Type B pancreatic cell (in vitro differentiated cells): ENCODE data around the gene ZNF337. TPM values are rescaled to one million over a fixed set of nuclear protein-coding genes. Genes with fewer than 3 reads are reported as not detected.
"Not testable (repeated sequence)": the region's sequence is repeated elsewhere in the genome, so short reads cannot be mapped to it uniquely, and the experiment has no call there.

ENCODE experiments used
- DNase-seq: peaks from one replicate; pipeline ENCODE4 v3.0.0; 2021; ENCODE audit warnings: mixed read lengths; ENCODE audit not compliant: unreplicated experiment; ENCODE audit errors: extremely low spot score
- H3K27ac Mint-ChIP-seq: 2 replicates; pipeline ENCODE4 v1.8.0; 2021; ENCODE audit warnings: mild to moderate bottlenecking, mixed read lengths
- H3K27me3 Mint-ChIP-seq: 2 replicates; pipeline ENCODE4 v1.8.0; 2021; ENCODE audit warnings: mixed read lengths
- H3K36me3 Mint-ChIP-seq: 2 replicates; pipeline ENCODE4 v1.8.0; 2021; ENCODE audit warnings: mixed read lengths
- H3K4me1 Mint-ChIP-seq: one replicate; pipeline ENCODE4 v1.8.0; 2021; ENCODE audit warnings: mixed read lengths; ENCODE audit not compliant: unreplicated experiment
- H3K4me3 Mint-ChIP-seq: 2 replicates; pipeline ENCODE4 v1.8.0; 2021; ENCODE audit warnings: mild to moderate bottlenecking, mixed read lengths
- H3K9me3 Mint-ChIP-seq: 2 replicates; pipeline ENCODE4 v1.8.0; 2021; ENCODE audit warnings: mixed read lengths
- CTCF ChIP-seq: fragments of 200-600 bp; sonication (generic); conservative IDR thresholded peaks from 2 replicates; pipeline ENCODE4 v1.5.0; 2021; ENCODE audit warnings: antibody characterized with exemption, mild to moderate bottlenecking
- total RNA-seq: library from RNA; stranded (reverse); gene quantifications from 2 replicates; pipeline ENCODE4 v1.2.1, GENCODE V29; 2021; ENCODE audit warnings: low replicate concordance

The ZNF337 gene
- total RNA-seq, 1 donor from 2014 or later = 20.2 TPM

GRCh38 chr20:25705830-25706351 lies 9.2 kb upstream of the ZNF337 start:
- Mint-ChIP-seq H3K4me1 (no peaks in the 10 kb centered on the region), H3K4me3 (no peak overlapping the region), H3K27me3 (no peaks in the 10 kb centered on the region), H3K27ac (no peak overlapping the region), H3K36me3 (no peaks in the 10 kb centered on the region), H3K9me3 (no peaks in the 10 kb centered on the region)
- no peak for TF ChIP-seq CTCF
- DNase-seq = no peak

GRCh38 chr20:25704303-25704702 lies 7.7 kb upstream of the ZNF337 start:
- H3K4me3 Mint-ChIP-seq, H3K4me1 Mint-ChIP-seq, H3K9me3 Mint-ChIP-seq, H3K36me3 Mint-ChIP-seq, H3K27me3 Mint-ChIP-seq, DNase-seq, H3K27ac Mint-ChIP-seq: not testable (repeated sequence)

GRCh38 chr20:25700835-25701234 lies 4.2 kb upstream of the ZNF337 start:
- H3K4me3 Mint-ChIP-seq, H3K27me3 Mint-ChIP-seq, H3K9me3 Mint-ChIP-seq, DNase-seq, H3K4me1 Mint-ChIP-seq, H3K36me3 Mint-ChIP-seq, H3K27ac Mint-ChIP-seq: not testable (repeated sequence)

GRCh38 chr20:25699914-25700313 lies 3.3 kb upstream of the ZNF337 start:
- peaks cover 4% of the 10 kb centered on the region for H3K4me1 Mint-ChIP-seq
- peaks cover 9% of the 10 kb centered on the region for H3K9me3 Mint-ChIP-seq
- DNase-seq = no peak
- no peak for TF ChIP-seq CTCF
- no peaks in the 10 kb centered on the region for H3K36me3 Mint-ChIP-seq
- H3K27me3 Mint-ChIP-seq = no peaks in the 10 kb centered on the region
- no peak overlapping the region for H3K27ac Mint-ChIP-seq
- no peak overlapping the region for H3K4me3 Mint-ChIP-seq

GRCh38 chr20:25697132-25697446 lies 436 bp upstream of the ZNF337 start:
- Mint-ChIP-seq H3K4me3 (peak overlapping the region; percentile 97), H3K4me1 (peaks cover 9% of the 10 kb centered on the region), H3K9me3 (peaks cover 9% of the 10 kb centered on the region), H3K36me3 (peaks cover 11% of the 10 kb centered on the region), H3K27me3 (no peaks in the 10 kb centered on the region), H3K27ac (peak overlapping the region; percentile 91)
- TF ChIP-seq CTCF = no peak
- no peak for DNase-seq

GRCh38 chr20:25695532-25696370 lies 902 bp downstream of the ZNF337 start:
- peaks cover 9% of the 10 kb centered on the region for H3K9me3 Mint-ChIP-seq
- H3K4me3 Mint-ChIP-seq = peak overlapping the region; percentile 97
- H3K27me3 Mint-ChIP-seq = no peaks in the 10 kb centered on the region
- no peak for DNase-seq
- TF ChIP-seq CTCF = no peak
- peaks cover 9% of the 10 kb centered on the region for H3K4me1 Mint-ChIP-seq
- peak overlapping the region; percentile 76 for H3K27ac Mint-ChIP-seq
- peaks cover 17% of the 10 kb centered on the region for H3K36me3 Mint-ChIP-seq
